ENCODE data around the gene RBPMS2. TPM values are rescaled to one million over a fixed set of nuclear protein-coding genes. Genes with fewer than 3 reads are reported as not detected.
A peak's percentile ranks its signal among the peaks of the same experiment; 100 is the strongest.

RBPMS2 gene
- total RNA-seq, 5 donors from 2014 or later (not counting 1 experiment from before 2014, with no cell fraction given) = 0.16 to 0.26 (median 0.20) TPM; not detected in 2

- no CpG with 5 or more reads among the region's 2 CpGs for WGBS (ENCODE audit: insufficient coverage)
- H3K27ac Mint-ChIP-seq = no peak overlapping the region
- H3K9me3 Mint-ChIP-seq = no peaks in the 10 kb centered on the region
- Histone ChIP-seq H3K4me3 (ENCODE audit: control insufficient read depth in 1 of 2, extremely low read depth in 1 of 2, low read length in 1 of 2) (no peak overlapping the region), H3K27me3 (replicated peaks in 1 of 2; ENCODE audit: control insufficient read depth in 2 of 2, extremely low read depth in 1 of 2, insufficient read depth in 2 of 2, low read length in 1 of 2) (peaks cover 9 to 35% of the 10 kb centered on the region in 2 experiments), H3K4me1 (ENCODE audit: control insufficient read depth in 1 of 2, extremely low read depth in 1 of 2, insufficient read depth in 2 of 2, low read length in 2 of 2) (peaks cover 0 to 13% of the 10 kb centered on the region in 2 experiments), H3K9me3 (no peaks in the 10 kb centered on the region), H3K36me3 (ENCODE audit: control insufficient read depth in 2 of 2, extremely low read depth in 1 of 2, insufficient read depth in 1 of 2, low read length in 1 of 2) (no peaks in the 10 kb centered on the region), H3K27ac (ENCODE audit: low read length) (no peak overlapping the region)
- H3K36me3 Mint-ChIP-seq = no peaks in the 10 kb centered on the region
- ChIA-PET POLR2A (no interaction called here), CTCF (no interaction called here)
- ATAC-seq (replicated peaks in 1 of 4) = no peak
- H3K4me3 Mint-ChIP-seq = peak overlapping the region; percentile 62 to 67 (median 65)
- peaks cover 3 to 11% (median 6%) of the 10 kb centered on the region in 3 donors for H3K4me1 Mint-ChIP-seq
- H3K27me3 Mint-ChIP-seq = peaks cover 31 to 44% of the 10 kb centered on the region in 2 donors
- DNase-seq = no peak
Observed at GRCh38 chr15:64773606-64774005, 1.8 kb downstream of the RBPMS2 start.

DNA sequence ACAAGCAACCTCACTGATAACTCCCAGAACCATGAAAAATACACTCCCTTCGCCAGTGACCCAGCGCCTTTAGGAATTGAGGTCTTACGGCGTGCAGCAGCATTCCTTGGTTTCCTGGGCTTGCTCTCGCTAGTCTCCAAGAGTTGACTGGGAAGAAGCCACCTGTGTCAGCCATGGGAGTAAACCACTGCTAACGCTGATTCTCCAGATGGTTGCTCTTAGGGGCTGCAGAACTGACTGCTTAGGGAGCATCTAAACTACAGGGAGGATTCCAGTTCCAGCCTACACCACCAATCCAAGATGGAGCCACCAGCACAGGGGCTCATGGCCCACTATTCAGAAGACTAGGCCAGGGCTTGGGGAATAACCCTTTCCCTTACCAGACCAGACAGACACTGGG, 2.4 kb downstream of the RBPMS2 start:
- Mint-ChIP-seq H3K27me3 (peaks cover 31 to 44% of the 10 kb centered on the region in 2 donors), H3K36me3 (no peaks in the 10 kb centered on the region), H3K9me3 (no peaks in the 10 kb centered on the region), H3K27ac (no peak overlapping the region), H3K4me1 (peaks cover 3 to 12% (median 6%) of the 10 kb centered on the region in 3 donors), H3K4me3 (peak overlapping the region in 1 of 3 donors; percentile 21)
- POLR2A ChIA-PET = no interaction called here
- Histone ChIP-seq H3K27me3 (replicated peaks in 1 of 2; ENCODE audit: control insufficient read depth in 2 of 2, extremely low read depth in 1 of 2, insufficient read depth in 2 of 2, low read length in 1 of 2) (peaks cover 9 to 35% of the 10 kb centered on the region in 2 experiments), H3K9me3 (no peaks in the 10 kb centered on the region), H3K4me3 (ENCODE audit: control insufficient read depth in 1 of 2, extremely low read depth in 1 of 2, low read length in 1 of 2) (no peak overlapping the region), H3K4me1 (ENCODE audit: control insufficient read depth in 1 of 2, extremely low read depth in 1 of 2, insufficient read depth in 2 of 2, low read length in 2 of 2) (peaks cover 0 to 15% of the 10 kb centered on the region in 2 experiments), H3K36me3 (ENCODE audit: control insufficient read depth in 2 of 2, extremely low read depth in 1 of 2, insufficient read depth in 1 of 2, low read length in 1 of 2) (no peaks in the 10 kb centered on the region), H3K27ac (ENCODE audit: low read length) (no peak overlapping the region)
- no peak for ATAC-seq (replicated peaks in 1 of 4)
- CTCF ChIA-PET = no interaction called here
- DNase-seq = no peak
- WGBS (ENCODE audit: insufficient coverage) = 100% methylated on average over 6 of the region's 6 CpGs

DNA sequence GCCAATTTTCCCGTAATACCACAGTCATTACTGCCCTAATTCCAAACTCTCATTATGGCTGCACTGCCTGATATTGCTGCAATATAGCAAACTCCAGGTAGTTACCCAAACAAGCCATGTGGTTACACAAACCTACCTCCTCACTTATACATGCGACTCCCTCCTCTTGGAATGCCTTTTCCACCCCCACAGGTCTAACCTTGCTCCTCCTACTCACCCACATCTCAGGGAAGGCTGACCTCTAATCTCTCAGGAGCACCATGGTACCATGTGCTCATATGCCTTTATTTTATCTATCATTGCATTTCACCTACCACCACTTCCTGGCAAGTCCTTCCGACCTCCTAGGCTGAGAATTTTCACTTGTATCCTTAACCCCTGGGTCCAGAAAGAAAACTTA, 2.9 kb downstream of the RBPMS2 start:
- Histone ChIP-seq H3K27ac (ENCODE audit: low read length) (no peak overlapping the region), H3K4me1 (ENCODE audit: control insufficient read depth in 1 of 2, extremely low read depth in 1 of 2, insufficient read depth in 2 of 2, low read length in 2 of 2) (peaks cover 0 to 16% of the 10 kb centered on the region in 2 experiments), H3K27me3 (replicated peaks in 1 of 2; ENCODE audit: control insufficient read depth in 2 of 2, extremely low read depth in 1 of 2, insufficient read depth in 2 of 2, low read length in 1 of 2) (peaks cover 9 to 35% of the 10 kb centered on the region in 2 experiments), H3K36me3 (ENCODE audit: control insufficient read depth in 2 of 2, extremely low read depth in 1 of 2, insufficient read depth in 1 of 2, low read length in 1 of 2) (no peaks in the 10 kb centered on the region), H3K4me3 (ENCODE audit: control insufficient read depth in 1 of 2, extremely low read depth in 1 of 2, low read length in 1 of 2) (no peak overlapping the region), H3K9me3 (no peaks in the 10 kb centered on the region)
- Mint-ChIP-seq H3K27me3 (peaks cover 31 to 44% of the 10 kb centered on the region in 2 donors), H3K9me3 (no peaks in the 10 kb centered on the region), H3K36me3 (no peaks in the 10 kb centered on the region), H3K27ac (no peak overlapping the region), H3K4me1 (peaks cover 3 to 16% (median 6%) of the 10 kb centered on the region in 3 donors), H3K4me3 (no peak overlapping the region)
- ATAC-seq (replicated peaks in 1 of 4) = no peak
- POLR2A ChIA-PET = no interaction called here
- CTCF ChIA-PET = no interaction called here
- DNase-seq = no peak
- 45% methylated on average over 2 of the region's 3 CpGs for WGBS (ENCODE audit: insufficient coverage)

DNA sequence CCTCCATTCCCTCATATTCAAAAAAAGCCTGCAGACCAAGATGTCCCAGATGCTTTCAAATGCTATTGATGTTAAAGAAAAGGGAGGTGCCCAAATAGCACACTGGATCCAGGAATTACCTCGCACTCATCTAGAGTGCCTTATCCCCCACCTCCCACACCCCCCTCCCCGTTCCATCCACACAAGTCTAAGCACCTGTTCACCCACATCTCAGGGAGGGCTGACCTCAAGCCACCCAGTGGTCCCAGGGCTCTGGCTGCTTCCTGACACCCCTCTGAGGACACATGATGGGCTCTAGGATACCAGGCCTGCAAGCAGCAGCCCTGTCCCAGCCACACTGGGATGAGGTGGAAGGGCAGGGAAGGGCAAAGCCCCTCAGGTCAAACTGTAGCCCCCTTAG, 4.8 kb downstream of the RBPMS2 start:
- Histone ChIP-seq H3K36me3 (ENCODE audit: control insufficient read depth in 2 of 2, extremely low read depth in 1 of 2, insufficient read depth in 1 of 2, low read length in 1 of 2) (no peaks in the 10 kb centered on the region), H3K4me1 (ENCODE audit: control insufficient read depth in 1 of 2, extremely low read depth in 1 of 2, insufficient read depth in 2 of 2, low read length in 2 of 2) (peaks cover 0 to 10% of the 10 kb centered on the region in 2 experiments), H3K27me3 (replicated peaks in 1 of 2; ENCODE audit: control insufficient read depth in 2 of 2, extremely low read depth in 1 of 2, insufficient read depth in 2 of 2, low read length in 1 of 2) (peaks cover 5 to 24% of the 10 kb centered on the region in 2 experiments), H3K4me3 (ENCODE audit: control insufficient read depth in 1 of 2, extremely low read depth in 1 of 2, low read length in 1 of 2) (no peak overlapping the region), H3K27ac (ENCODE audit: low read length) (no peak overlapping the region), H3K9me3 (no peaks in the 10 kb centered on the region)
- no peaks in the 10 kb centered on the region for H3K36me3 Mint-ChIP-seq
- peaks cover 3 to 10% (median 6%) of the 10 kb centered on the region in 3 donors for H3K4me1 Mint-ChIP-seq
- POLR2A ChIA-PET = no interaction called here
- DNase-seq (no peak), ATAC-seq (replicated peaks in 1 of 4) (no peak)
- CTCF ChIA-PET = no interaction called here
- H3K4me3 Mint-ChIP-seq = no peak overlapping the region
- no peaks in the 10 kb centered on the region for H3K9me3 Mint-ChIP-seq
- H3K27ac Mint-ChIP-seq = no peak overlapping the region
- peaks cover 20 to 27% of the 10 kb centered on the region in 2 donors for H3K27me3 Mint-ChIP-seq
- WGBS (ENCODE audit: insufficient coverage) = 13% methylated on average over 1 of the region's 2 CpGs

DNA sequence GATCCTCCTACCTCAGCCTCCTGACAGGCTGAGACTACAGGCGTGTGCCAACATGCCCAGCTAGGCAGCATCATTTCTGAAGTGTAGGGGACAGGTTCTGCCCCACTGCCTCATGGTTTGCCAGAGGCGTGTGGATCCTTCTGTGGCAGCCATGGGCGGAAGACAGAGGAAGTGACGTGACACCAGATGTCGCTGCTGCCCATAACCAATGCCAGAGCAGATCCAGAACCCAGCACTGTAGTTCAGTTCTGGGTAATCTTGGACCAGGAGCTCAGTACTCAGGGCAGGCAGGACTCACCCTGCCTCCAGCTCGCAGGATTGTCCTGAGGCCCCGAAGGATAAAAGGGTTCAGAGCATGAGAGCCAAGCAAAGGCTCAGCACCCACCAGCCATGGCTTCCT, 8.2 kb downstream of the RBPMS2 start:
- no peak overlapping the region for H3K27ac Mint-ChIP-seq
- H3K4me1 ChIP-seq (ENCODE audit: control insufficient read depth in 1 of 2, extremely low read depth in 1 of 2, insufficient read depth in 2 of 2, low read length in 2 of 2) = peaks cover 0 to 3% of the 10 kb centered on the region in 2 experiments
- H3K27me3 Mint-ChIP-seq = peaks cover 4% of the 10 kb centered on the region in 2 donors
- H3K36me3 Mint-ChIP-seq = no peaks in the 10 kb centered on the region
- peak in 2 of 35 experiments; percentile 2 to 34 for DNase-seq
- no peaks in the 10 kb centered on the region for H3K36me3 ChIP-seq (ENCODE audit: control insufficient read depth in 2 of 2, extremely low read depth in 1 of 2, insufficient read depth in 1 of 2, low read length in 1 of 2)
- H3K4me3 Mint-ChIP-seq = no peak overlapping the region
- H3K4me1 Mint-ChIP-seq = peaks cover 0 to 5% (median 0%) of the 10 kb centered on the region in 3 donors
- ATAC-seq (replicated peaks in 1 of 4) = peak in 1 of 4 experiments; percentile 32
- POLR2A ChIA-PET = no interaction called here
- H3K4me3 ChIP-seq (ENCODE audit: control insufficient read depth in 1 of 2, extremely low read depth in 1 of 2, low read length in 1 of 2) = no peak overlapping the region
- CTCF ChIA-PET = interaction anchor here (0.7 to 1.4 kb wide), 2 partner anchors 42 to 347 kb away, joined by 3 to 5 read pairs; no protein-coding TSS in a partner anchor
- peaks cover 0 to 5% of the 10 kb centered on the region in 2 experiments for H3K27me3 ChIP-seq (replicated peaks in 1 of 2; ENCODE audit: control insufficient read depth in 2 of 2, extremely low read depth in 1 of 2, insufficient read depth in 2 of 2, low read length in 1 of 2)
- no peak overlapping the region for H3K27ac ChIP-seq (ENCODE audit: low read length)
- no peaks in the 10 kb centered on the region for H3K9me3 ChIP-seq
- no peaks in the 10 kb centered on the region for H3K9me3 Mint-ChIP-seq
- WGBS (ENCODE audit: insufficient coverage) = 86% methylated on average over 5 of the region's 7 CpGs

DNA sequence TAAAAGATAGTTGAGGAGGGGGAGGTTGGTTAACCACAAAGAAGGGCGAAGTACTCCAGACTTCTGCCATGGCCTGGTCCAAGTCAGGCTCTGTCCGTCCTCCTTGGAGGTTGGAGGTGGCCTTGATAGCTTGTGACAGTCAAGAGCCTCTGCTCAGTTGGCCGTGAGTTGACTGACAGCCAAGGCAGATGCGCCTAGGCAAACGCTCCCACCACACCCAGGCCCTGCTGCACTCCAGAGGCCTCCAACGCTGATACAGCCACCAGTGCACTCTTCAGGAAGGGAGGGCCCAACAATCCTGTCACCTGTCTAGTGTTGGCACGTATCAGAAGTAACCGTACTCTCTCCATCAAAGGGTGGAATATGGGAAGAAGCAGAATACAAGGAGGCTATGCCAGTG, 9.3 kb downstream of the RBPMS2 start:
- 73% methylated on average over 3 of the region's 8 CpGs for WGBS (ENCODE audit: insufficient coverage)

More for the DNA sequence above, 9.3 kb downstream of the RBPMS2 start:
- ChIA-PET CTCF (interaction anchor here in 1 of 2 donors (0.6 kb wide), 1 partner anchor 12 kb away, joined by 3 read pairs; no protein-coding TSS in a partner anchor), POLR2A (interaction anchor here in 1 of 2 donors (0.7 kb wide), 1 partner anchor 515 kb away, joined by 3 read pairs; no protein-coding TSS in a partner anchor)
- Histone ChIP-seq H3K27ac (ENCODE audit: low read length) (no peak overlapping the region), H3K4me1 (ENCODE audit: control insufficient read depth in 1 of 2, extremely low read depth in 1 of 2, insufficient read depth in 2 of 2, low read length in 2 of 2) (peaks cover 0 to 3% of the 10 kb centered on the region in 2 experiments), H3K4me3 (ENCODE audit: control insufficient read depth in 1 of 2, extremely low read depth in 1 of 2, low read length in 1 of 2) (no peak overlapping the region), H3K9me3 (no peaks in the 10 kb centered on the region), H3K36me3 (ENCODE audit: control insufficient read depth in 2 of 2, extremely low read depth in 1 of 2, insufficient read depth in 1 of 2, low read length in 1 of 2) (no peaks in the 10 kb centered on the region), H3K27me3 (replicated peaks in 1 of 2; ENCODE audit: control insufficient read depth in 2 of 2, extremely low read depth in 1 of 2, insufficient read depth in 2 of 2, low read length in 1 of 2) (peaks cover 0 to 5% of the 10 kb centered on the region in 2 experiments)
- DNase-seq (no peak), ATAC-seq (replicated peaks in 1 of 4) (no peak)
- Mint-ChIP-seq H3K27me3 (peaks cover 2 to 4% of the 10 kb centered on the region in 2 donors), H3K4me3 (no peak overlapping the region), H3K27ac (no peak overlapping the region), H3K9me3 (no peaks in the 10 kb centered on the region), H3K36me3 (no peaks in the 10 kb centered on the region), H3K4me1 (peaks cover 0 to 5% (median 0%) of the 10 kb centered on the region in 3 donors)
